T-helper 2 cell treated with Interferon-gamma antibody and Interleukin-4, amounts not matched to agents 5 μg/mL and 100 μg/mL, for 36 hours (primary cell): ENCODE data around the gene TEX19.

Experiments used
- DNase-seq: peaks from one replicate; pipeline ENCODE4 v3.0.0; 2021; ENCODE audit warnings: low spot score
- H3K27ac Mint-ChIP-seq: one replicate; pipeline ENCODE4 v1.8.0; 2021; ENCODE audit warnings: mild to moderate bottlenecking, mixed read lengths
- H3K27me3 Mint-ChIP-seq: one replicate; pipeline ENCODE4 v1.8.0; 2021; ENCODE audit warnings: low read depth, mixed read lengths
- H3K36me3 Mint-ChIP-seq: one replicate; pipeline ENCODE4 v1.8.0; 2021; ENCODE audit warnings: low read depth, mixed read lengths
- H3K4me1 Mint-ChIP-seq: one replicate; pipeline ENCODE4 v1.8.0; 2021; ENCODE audit warnings: low read depth, mixed read lengths
- H3K4me3 Mint-ChIP-seq: one replicate; pipeline ENCODE4 v1.8.0; 2022; ENCODE audit warnings: mild to moderate bottlenecking, moderate library complexity, mixed read lengths
- H3K9me3 Mint-ChIP-seq: one replicate; pipeline ENCODE4 v1.8.0; 2021; ENCODE audit warnings: mixed read lengths

Gene TEX19

GRCh38 chr17:82328141-82328993 lies 30.7 kb upstream of the TEX19 start:
- no peak for DNase-seq
- Mint-ChIP-seq H3K4me3 (no peak overlapping the region), H3K27ac (no peak overlapping the region), H3K9me3 (no peaks in the 10 kb centered on the region), H3K4me1 (peaks cover 6% of the 10 kb centered on the region), H3K27me3 (peaks cover 12% of the 10 kb centered on the region), H3K36me3 (no peaks in the 10 kb centered on the region)

GRCh38 chr17:82328994-82329507 lies 30.0 kb upstream of the TEX19 start:
- H3K27me3 Mint-ChIP-seq = peaks cover 12% of the 10 kb centered on the region
- no peak overlapping the region for H3K27ac Mint-ChIP-seq
- peaks cover 6% of the 10 kb centered on the region for H3K4me1 Mint-ChIP-seq
- H3K4me3 Mint-ChIP-seq = no peak overlapping the region
- H3K36me3 Mint-ChIP-seq = no peaks in the 10 kb centered on the region
- H3K9me3 Mint-ChIP-seq = no peaks in the 10 kb centered on the region
- no peak for DNase-seq

GRCh38 chr17:82329683-82330321 lies 29.2 kb upstream of the TEX19 start:
- H3K36me3 Mint-ChIP-seq = no peaks in the 10 kb centered on the region
- H3K4me1 Mint-ChIP-seq = peaks cover 7% of the 10 kb centered on the region
- H3K9me3 Mint-ChIP-seq = no peaks in the 10 kb centered on the region
- no peak overlapping the region for H3K4me3 Mint-ChIP-seq
- no peak for DNase-seq
- H3K27ac Mint-ChIP-seq = no peak overlapping the region
- H3K27me3 Mint-ChIP-seq = peaks cover 12% of the 10 kb centered on the region

GRCh38 chr17:82330322-82331239 lies 28.5 kb upstream of the TEX19 start:
- peaks cover 14% of the 10 kb centered on the region for H3K4me1 Mint-ChIP-seq
- H3K4me3 Mint-ChIP-seq = no peak overlapping the region
- peaks cover 16% of the 10 kb centered on the region for H3K27me3 Mint-ChIP-seq
- H3K9me3 Mint-ChIP-seq = no peaks in the 10 kb centered on the region
- no peaks in the 10 kb centered on the region for H3K36me3 Mint-ChIP-seq
- no peak for DNase-seq
- no peak overlapping the region for H3K27ac Mint-ChIP-seq

- Mint-ChIP-seq H3K27me3 (peaks cover 16% of the 10 kb centered on the region), H3K36me3 (no peaks in the 10 kb centered on the region), H3K4me1 (peaks cover 20% of the 10 kb centered on the region), H3K9me3 (no peaks in the 10 kb centered on the region), H3K27ac (no peak overlapping the region), H3K4me3 (no peak overlapping the region)
- no peak for DNase-seq
Measured at GRCh38 chr17:82331345-82331939, 27.6 kb upstream of the TEX19 start.

- H3K4me1 Mint-ChIP-seq = peaks cover 20% of the 10 kb centered on the region
- DNase-seq = no peak
- H3K27ac Mint-ChIP-seq = no peak overlapping the region
- H3K9me3 Mint-ChIP-seq = no peaks in the 10 kb centered on the region
- H3K27me3 Mint-ChIP-seq = peaks cover 16% of the 10 kb centered on the region
- no peaks in the 10 kb centered on the region for H3K36me3 Mint-ChIP-seq
- peak overlapping the region; percentile 75 for H3K4me3 Mint-ChIP-seq
Measured at GRCh38 chr17:82332669-82333278, 26.3 kb upstream of the TEX19 start.

GRCh38 chr17:82333279-82334171 lies 25.5 kb upstream of the TEX19 start, which contains the start of gene SECTM1:
Gene SECTM1, minus strand, starts transcription at chr17:82333766. Its CDS starts 6,526 bp downstream, at chr17:82327240.
- Mint-ChIP-seq H3K27ac (peak within 1 kb of the TSS; percentile 96), H3K4me1 (peaks cover 21% of the 10 kb centered on the region), H3K9me3 (no peaks in the 10 kb centered on the region), H3K27me3 (peaks cover 19% of the 10 kb centered on the region), H3K4me3 (peak within 1 kb of the TSS; percentile 97), H3K36me3 (no peaks in the 10 kb centered on the region)
- no peak for DNase-seq

GRCh38 chr17:82334204-82334621 lies 24.8 kb upstream of the TEX19 start:
- peaks cover 20% of the 10 kb centered on the region for H3K27me3 Mint-ChIP-seq
- DNase-seq = no peak
- H3K9me3 Mint-ChIP-seq = no peaks in the 10 kb centered on the region
- H3K4me3 Mint-ChIP-seq = peak overlapping the region; percentile 97
- peaks cover 23% of the 10 kb centered on the region for H3K4me1 Mint-ChIP-seq
- H3K36me3 Mint-ChIP-seq = no peaks in the 10 kb centered on the region
- H3K27ac Mint-ChIP-seq = peak overlapping the region; percentile 96

- Mint-ChIP-seq H3K4me1 (peaks cover 23% of the 10 kb centered on the region), H3K36me3 (no peaks in the 10 kb centered on the region), H3K27ac (peak overlapping the region; percentile 96), H3K9me3 (no peaks in the 10 kb centered on the region), H3K4me3 (peak overlapping the region; percentile 97), H3K27me3 (peaks cover 20% of the 10 kb centered on the region)
- DNase-seq = no peak
Measured at GRCh38 chr17:82334622-82335394, 24.2 kb upstream of the TEX19 start.

GRCh38 chr17:82338858-82339633 lies 20.0 kb upstream of the TEX19 start:
- H3K27ac Mint-ChIP-seq = peak overlapping the region; percentile 27
- no peak overlapping the region for H3K4me3 Mint-ChIP-seq
- no peaks in the 10 kb centered on the region for H3K9me3 Mint-ChIP-seq

More at GRCh38 chr17:82338858-82339633, 20.0 kb upstream of the TEX19 start:
- peaks cover 10% of the 10 kb centered on the region for H3K27me3 Mint-ChIP-seq
- DNase-seq = no peak
- H3K4me1 Mint-ChIP-seq = peaks cover 18% of the 10 kb centered on the region
- H3K36me3 Mint-ChIP-seq = no peaks in the 10 kb centered on the region
